ENCODE results near the gene CYTH4. TPM values are rescaled to one million over a fixed set of nuclear protein-coding genes. Genes with fewer than 3 reads are reported as not detected.

Gene CYTH4
- total RNA-seq, 4 donors from 2014 or later = 5.1 to 27.3 (median 9.4) TPM

DNA sequence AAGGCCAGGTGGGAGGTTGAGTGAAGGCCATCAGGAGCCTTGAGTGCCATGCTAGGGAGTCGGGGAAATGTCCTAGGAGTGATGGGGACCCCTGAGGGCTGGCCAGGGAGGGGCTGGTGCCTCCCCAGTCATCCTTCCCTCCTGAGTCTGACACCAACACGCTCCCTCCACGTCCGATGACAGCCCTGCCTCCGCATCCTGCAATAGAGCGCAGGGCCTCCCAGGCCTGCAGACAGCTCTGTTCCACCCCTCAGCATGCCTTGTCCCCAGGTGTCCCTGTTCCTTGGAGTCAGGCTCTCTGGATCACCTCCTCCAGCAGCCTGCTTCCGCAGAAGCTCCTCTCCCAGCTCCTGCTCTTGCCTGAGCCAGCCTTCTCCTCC, 41.4 kb upstream of the CYTH4 start:
- Histone ChIP-seq H3K9me3 (no peaks in the 10 kb centered on the region), H3K27me3 (peaks cover 0 to 95% (median 10%) of the 10 kb centered on the region in 4 donors), H3K4me3 (no peak overlapping the region), H3K27ac (replicated peaks in 1 of 4) (no peak overlapping the region), H3K36me3 (no peaks in the 10 kb centered on the region), H3K4me1 (no peaks in the 10 kb centered on the region)
- intact Hi-C loops (cut with DNase I) = no loop called here
- WGBS = 76% methylated on average over 3 of the region's 7 CpGs
- TF ChIP-seq CTCF (IDR thresholded peaks at IDR 0.05) = no peak
- no peak for TF ChIP-seq EP300 (IDR thresholded peaks at IDR 0.05)
- no peak for TF ChIP-seq POLR2AphosphoS5 (IDR thresholded peaks at IDR 0.05)
- no peak for TF ChIP-seq POLR2A (IDR thresholded peaks at IDR 0.05; ENCODE audit: low read depth)
- no peak for DNase-seq (ENCODE audit: extremely low spot score)

DNA sequence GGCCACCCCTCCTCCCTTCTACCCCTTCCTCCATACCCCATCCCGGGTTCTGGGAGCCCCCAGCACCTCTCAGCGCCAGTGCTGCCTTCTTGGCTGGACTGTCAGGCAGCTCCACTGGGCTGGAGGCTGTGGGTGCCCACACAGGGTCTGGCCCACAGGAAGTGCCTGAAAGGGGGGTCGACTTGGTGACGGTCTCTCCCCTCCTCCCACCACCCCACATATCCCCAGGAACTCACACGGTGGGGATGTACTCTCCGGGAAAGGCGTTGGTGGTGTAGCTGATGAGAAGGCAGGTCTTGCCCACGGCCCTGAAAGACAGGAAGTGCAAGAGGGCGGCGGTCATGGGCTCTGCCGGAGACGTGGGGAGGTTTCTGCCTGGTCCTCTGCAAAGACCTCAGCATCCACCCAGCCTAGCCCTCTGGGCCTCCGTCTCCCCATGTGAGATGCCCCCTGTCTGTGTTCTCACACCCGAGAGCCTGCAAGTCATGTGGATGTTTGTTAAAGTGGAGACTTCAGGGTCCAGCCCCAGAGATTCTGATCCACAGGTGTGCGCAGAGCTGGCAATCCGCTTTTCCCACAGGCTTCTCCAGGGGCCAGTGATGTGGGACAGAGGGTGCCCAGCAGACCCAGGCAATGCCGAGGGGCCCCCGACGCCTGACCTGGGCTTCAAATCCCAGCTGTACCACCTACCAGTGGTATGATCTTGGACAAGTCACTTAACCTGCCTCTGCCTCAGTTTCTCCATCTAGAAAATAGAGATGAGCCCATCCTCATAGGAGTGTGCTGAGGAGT, 40.8 kb upstream of the CYTH4 start:
- peaks cover 0 to 89% (median 8%) of the 10 kb centered on the region in 4 donors for H3K27me3 ChIP-seq
- TF ChIP-seq CTCF (IDR thresholded peaks at IDR 0.05) (no peak), POLR2AphosphoS5 (IDR thresholded peaks at IDR 0.05) (no peak), EP300 (IDR thresholded peaks at IDR 0.05) (no peak), POLR2A (IDR thresholded peaks at IDR 0.05; ENCODE audit: low read depth) (no peak)
- no peaks in the 10 kb centered on the region for H3K9me3 ChIP-seq
- no peaks in the 10 kb centered on the region for H3K36me3 ChIP-seq
- no peak for DNase-seq (ENCODE audit: extremely low spot score)
- H3K4me1 ChIP-seq = no peaks in the 10 kb centered on the region
- intact Hi-C loops (cut with DNase I) = no loop called here
- 64% methylated on average over 9 of the region's 19 CpGs for WGBS
- no peak overlapping the region for H3K27ac ChIP-seq (replicated peaks in 1 of 4)
- peak overlapping the region in 1 of 4 donors; percentile 12 for H3K4me3 ChIP-seq

- peak; percentile 94 for DNase-seq (ENCODE audit: extremely low spot score)
- Histone ChIP-seq H3K4me1 (no peaks in the 10 kb centered on the region), H3K36me3 (no peaks in the 10 kb centered on the region), H3K27ac (replicated peaks in 1 of 4) (no peak overlapping the region), H3K9me3 (no peaks in the 10 kb centered on the region), H3K4me3 (peak overlapping the region in 1 of 4 donors; percentile 52), H3K27me3 (peaks cover 0 to 80% (median 8%) of the 10 kb centered on the region in 4 donors)
- TF ChIP-seq EP300 (IDR thresholded peaks at IDR 0.05) = no peak
- TF ChIP-seq CTCF (IDR thresholded peaks at IDR 0.05) = no peak
- TF ChIP-seq POLR2AphosphoS5 (IDR thresholded peaks at IDR 0.05) = no peak
- TF ChIP-seq POLR2A (IDR thresholded peaks at IDR 0.05; ENCODE audit: low read depth) = no peak
- intact Hi-C loops (cut with DNase I) = no loop called here
- 57% methylated on average over 12 of the region's 16 CpGs for WGBS
Measured at GRCh38 chr22:37242395-37242918, 39.9 kb upstream of the CYTH4 start.

- 56% methylated on average over 10 of the region's 12 CpGs for WGBS
- intact Hi-C loops (cut with DNase I) = no loop called here
- peaks cover 0 to 71% (median 8%) of the 10 kb centered on the region in 4 donors for H3K27me3 ChIP-seq
- no peak for DNase-seq (ENCODE audit: extremely low spot score)
- peak overlapping the region; percentile 31 to 52 (median 39) for H3K4me3 ChIP-seq
- H3K36me3 ChIP-seq = no peaks in the 10 kb centered on the region
- TF ChIP-seq POLR2AphosphoS5 (IDR thresholded peaks at IDR 0.05) = no peak
- no peak for TF ChIP-seq CTCF (IDR thresholded peaks at IDR 0.05)
- TF ChIP-seq EP300 (IDR thresholded peaks at IDR 0.05) = no peak
- no peak for TF ChIP-seq POLR2A (IDR thresholded peaks at IDR 0.05; ENCODE audit: low read depth)
- H3K27ac ChIP-seq (replicated peaks in 1 of 4) = peak overlapping the region in 2 of 4 donors; percentile 31 to 50
- H3K4me1 ChIP-seq = no peaks in the 10 kb centered on the region
- no peaks in the 10 kb centered on the region for H3K9me3 ChIP-seq
Measured at GRCh38 chr22:37243402-37244113, 38.8 kb upstream of the CYTH4 start.
